Astrocyte of the cerebellum (primary cell): ENCODE measurements around the gene NAT16.
A peak's percentile ranks its signal among the peaks of the same experiment; 100 is the strongest.

Source experiments
- DNase-seq: peaks from one replicate; pipeline ENCODE4 v3.0.0-alpha.2; 2011; ENCODE audit warnings: low read depth
- H3K4me3 ChIP-seq: 2 replicates; pipeline ENCODE4 v1.5.1; 2011; ENCODE audit warnings: mild to moderate bottlenecking, low read depth, low read length, moderate library complexity
- in situ Hi-C: cut with HindIII; loops from 2 replicates; pipeline ENCODE4 v1.10.0; 2017; ENCODE audit warnings: low sequenced_read_pairs
- TF ChIP-seq, protein P1 (sequence below): IDR thresholded peaks from 2 replicates; pipeline ENCODE4 v1.5.1; 2012; ENCODE audit warnings: low read length, low read depth, moderate library complexity, mild to moderate bottlenecking; ENCODE audit errors: missing control alignments

NAT16 gene

GRCh38 chr7:101151908-101152651, 28.0 kb downstream of the NAT16 start:
- no peak overlapping the region for H3K4me3 ChIP-seq
- in situ Hi-C loops = no loop called here
- TF ChIP-seq, protein P1, sequence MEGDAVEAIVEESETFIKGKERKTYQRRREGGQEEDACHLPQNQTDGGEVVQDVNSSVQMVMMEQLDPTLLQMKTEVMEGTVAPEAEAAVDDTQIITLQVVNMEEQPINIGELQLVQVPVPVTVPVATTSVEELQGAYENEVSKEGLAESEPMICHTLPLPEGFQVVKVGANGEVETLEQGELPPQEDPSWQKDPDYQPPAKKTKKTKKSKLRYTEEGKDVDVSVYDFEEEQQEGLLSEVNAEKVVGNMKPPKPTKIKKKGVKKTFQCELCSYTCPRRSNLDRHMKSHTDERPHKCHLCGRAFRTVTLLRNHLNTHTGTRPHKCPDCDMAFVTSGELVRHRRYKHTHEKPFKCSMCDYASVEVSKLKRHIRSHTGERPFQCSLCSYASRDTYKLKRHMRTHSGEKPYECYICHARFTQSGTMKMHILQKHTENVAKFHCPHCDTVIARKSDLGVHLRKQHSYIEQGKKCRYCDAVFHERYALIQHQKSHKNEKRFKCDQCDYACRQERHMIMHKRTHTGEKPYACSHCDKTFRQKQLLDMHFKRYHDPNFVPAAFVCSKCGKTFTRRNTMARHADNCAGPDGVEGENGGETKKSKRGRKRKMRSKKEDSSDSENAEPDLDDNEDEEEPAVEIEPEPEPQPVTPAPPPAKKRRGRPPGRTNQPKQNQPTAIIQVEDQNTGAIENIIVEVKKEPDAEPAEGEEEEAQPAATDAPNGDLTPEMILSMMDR = no peak
- no peak for DNase-seq

DNA sequence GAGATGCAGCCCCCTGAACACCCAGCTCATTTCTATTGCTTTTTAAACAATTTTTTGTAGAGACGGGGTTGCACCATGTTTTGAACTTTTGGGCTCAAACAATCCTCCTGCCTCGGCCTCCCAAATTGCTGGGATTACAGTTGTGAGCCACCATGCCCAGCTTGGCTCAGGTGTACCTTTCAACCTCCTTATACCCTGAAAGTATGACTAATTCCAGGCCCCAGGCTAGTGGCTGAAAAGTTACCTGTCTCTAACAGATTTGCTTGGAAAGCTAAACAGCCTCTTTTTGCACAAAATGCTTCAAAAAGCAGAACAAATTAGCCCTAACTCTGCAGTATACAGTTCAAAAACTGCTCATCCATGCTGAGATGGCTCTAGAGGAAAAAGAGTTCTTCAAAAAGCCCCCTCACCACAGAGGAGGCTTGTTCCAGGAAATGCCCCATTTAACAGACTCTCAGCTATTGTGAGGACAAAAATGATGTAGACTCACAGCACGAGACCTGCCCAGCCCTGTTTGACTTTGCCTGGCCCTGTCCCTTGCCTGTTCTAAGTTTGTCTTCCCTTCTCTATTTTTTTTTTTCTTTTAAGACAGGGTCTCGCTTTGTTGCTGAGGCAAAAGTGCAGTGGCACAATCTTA, 39.2 kb downstream of the NAT16 start:
- no peak for DNase-seq
- in situ Hi-C loops = no loop called here
- H3K4me3 ChIP-seq = no peak overlapping the region
- TF ChIP-seq, protein P1 = no peak

- no peak for DNase-seq
- TF ChIP-seq, protein P1 = no peak
- H3K4me3 ChIP-seq = no peak overlapping the region
- in situ Hi-C loops = no loop called here
These were observed 39.8 kb downstream of the NAT16 start for GRCh38 chr7:101140339-101140699.

DNA sequence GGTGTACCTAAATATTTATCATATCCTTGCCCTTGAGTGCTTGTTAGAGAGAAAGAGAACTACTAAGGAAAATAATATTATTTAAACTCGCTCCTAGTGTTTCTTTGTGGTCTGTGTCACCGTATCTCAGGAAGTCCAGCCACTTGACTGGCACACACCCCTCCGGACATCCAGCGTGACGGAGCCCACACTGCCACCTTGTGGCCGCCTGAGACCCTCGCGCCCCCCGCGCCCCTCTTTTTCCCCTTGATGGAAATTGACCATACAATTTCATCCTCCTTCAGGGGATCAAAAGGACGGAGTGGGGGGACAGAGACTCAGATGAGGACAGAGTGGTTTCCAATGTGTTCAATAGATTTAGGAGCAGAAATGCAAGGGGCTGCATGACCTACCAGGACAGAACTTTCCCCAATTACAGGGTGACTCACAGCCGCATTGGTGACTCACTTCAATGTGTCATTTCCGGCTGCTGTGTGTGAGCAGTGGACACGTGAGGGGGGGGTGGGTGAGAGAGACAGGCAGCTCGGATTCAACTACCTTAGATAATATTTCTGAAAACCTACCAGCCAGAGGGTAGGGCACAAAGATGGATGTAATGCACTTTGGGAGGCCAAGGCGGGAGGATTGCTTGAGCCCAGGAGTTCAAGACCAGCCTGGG, 41.8 kb downstream of the NAT16 start:
- TF ChIP-seq, protein P1 = peak; percentile 72
- peak; percentile 93 for DNase-seq
- in situ Hi-C loops = no loop called here
- H3K4me3 ChIP-seq = no peak overlapping the region

DNA sequence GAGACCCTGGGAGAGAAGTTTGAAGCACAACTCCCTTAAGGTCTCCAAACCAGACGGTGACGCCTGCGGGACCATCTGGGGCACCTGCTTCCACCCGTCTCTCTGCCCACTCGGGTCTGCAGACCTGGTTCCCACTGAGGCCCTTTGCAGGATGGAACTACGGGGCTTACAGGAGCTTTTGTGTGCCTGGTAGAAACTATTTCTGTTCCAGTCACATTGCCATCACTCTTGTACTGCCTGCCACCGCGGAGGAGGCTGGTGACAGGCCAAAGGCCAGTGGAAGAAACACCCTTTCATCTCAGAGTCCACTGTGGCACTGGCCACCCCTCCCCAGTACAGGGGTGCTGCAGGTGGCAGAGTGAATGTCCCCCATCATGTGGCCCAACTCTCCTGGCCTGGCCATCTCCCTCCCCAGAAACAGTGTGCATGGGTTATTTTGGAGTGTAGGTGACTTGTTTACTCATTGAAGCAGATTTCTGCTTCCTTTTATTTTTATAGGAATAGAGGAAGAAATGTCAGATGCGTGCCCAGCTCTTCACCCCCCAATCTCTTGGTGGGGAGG, 42.4 kb downstream of the NAT16 start:
- DNase-seq = no peak
- in situ Hi-C loops = no loop called here
- no peak overlapping the region for H3K4me3 ChIP-seq
- TF ChIP-seq, protein P1 = no peak

- H3K4me3 ChIP-seq = no peak overlapping the region
- TF ChIP-seq, protein P1 = no peak
- in situ Hi-C loops = no loop called here
- DNase-seq = no peak
These were observed 45.6 kb downstream of the NAT16 start for GRCh38 chr7:101134399-101134980.
